KOPT-K1 (cell line): ENCODE results near the gene WDR38.

Source experiments
- H3K27ac ChIP-seq: fragments of 200-600 bp; sonication (generic); 2 replicates; pipeline ENCODE4 v1.5.1; 2016; ENCODE audit warnings: antibody characterized with exemption, mild to moderate bottlenecking, low read depth, low read length; ENCODE audit not compliant: poor library complexity, severe bottlenecking
- H3K36me3 ChIP-seq: fragments of 200-600 bp; sonication (generic); 2 replicates; pipeline ENCODE4 v1.5.1; 2017; ENCODE audit warnings: antibody characterized with exemption, mild to moderate bottlenecking, low read length, moderate library complexity; ENCODE audit not compliant: insufficient read depth
- H3K9me3 ChIP-seq: fragments of 200-600 bp; sonication (generic); 2 replicates; pipeline ENCODE4 v1.5.1; 2017; ENCODE audit warnings: antibody characterized with exemption, low read length, mild to moderate bottlenecking; ENCODE audit not compliant: insufficient read depth, poor library complexity, severe bottlenecking

Gene WDR38

GRCh38 chr9:124861342-124862229 is 8.3 kb downstream of the WDR38 start, which contains the start of the genes ARPC5L and RPL35:
TSS of gene ARPC5L (plus strand) at chr9:124862130. CDS start at chr9:124869291, 7,161 bp downstream.
TSS of gene RPL35 (minus strand) at chr9:124861957. CDS start at chr9:124861912, 45 bp downstream.
- Histone ChIP-seq H3K9me3 (no peaks in the 10 kb centered on the region), H3K36me3 (peaks cover 48% of the 10 kb centered on the region), H3K27ac (peak within 1 kb of the TSS; percentile 90)

GRCh38 chr9:124863371-124863871 is 10.2 kb downstream of the WDR38 start:
- H3K27ac ChIP-seq: no peak overlapping the region
- H3K9me3 ChIP-seq: no peaks in the 10 kb centered on the region

GRCh38 chr9:124868511-124869465 is 15.5 kb downstream of the WDR38 start:
- Histone ChIP-seq H3K9me3 (no peaks in the 10 kb centered on the region), H3K36me3 (peaks cover 34% of the 10 kb centered on the region), H3K27ac (peak overlapping the region; percentile 99)

More at GRCh38 chr9:124863371-124863871, 10.2 kb downstream of the WDR38 start:
- H3K36me3 ChIP-seq: peaks cover 29% of the 10 kb centered on the region

- no peaks in the 10 kb centered on the region for H3K9me3 ChIP-seq
- peaks cover 41% of the 10 kb centered on the region for H3K36me3 ChIP-seq
- peak overlapping the region; percentile 99 for H3K27ac ChIP-seq
These were observed 16.3 kb downstream of the WDR38 start for GRCh38 chr9:124869466-124869985.

- peak overlapping the region; percentile 99 for H3K27ac ChIP-seq
- peaks cover 46% of the 10 kb centered on the region for H3K36me3 ChIP-seq
- no peaks in the 10 kb centered on the region for H3K9me3 ChIP-seq
These were observed 16.8 kb downstream of the WDR38 start for GRCh38 chr9:124869986-124870560.

- Histone ChIP-seq H3K36me3 (peaks cover 53% of the 10 kb centered on the region), H3K9me3 (no peaks in the 10 kb centered on the region), H3K27ac (peak overlapping the region; percentile 99)
These were observed 17.5 kb downstream of the WDR38 start for GRCh38 chr9:124870723-124871122.

- H3K9me3 ChIP-seq: no peaks in the 10 kb centered on the region
- peaks cover 57% of the 10 kb centered on the region for H3K36me3 ChIP-seq
- H3K27ac ChIP-seq: peak overlapping the region; percentile 99
These were observed 17.9 kb downstream of the WDR38 start for GRCh38 chr9:124871156-124871561.

GRCh38 chr9:124873664-124874063 is 20.4 kb downstream of the WDR38 start:
- Histone ChIP-seq H3K27ac (no peak overlapping the region), H3K9me3 (no peaks in the 10 kb centered on the region), H3K36me3 (peaks cover 82% of the 10 kb centered on the region)

GRCh38 chr9:124875501-124875900 is 22.2 kb downstream of the WDR38 start:
- no peak overlapping the region for H3K27ac ChIP-seq
- no peaks in the 10 kb centered on the region for H3K9me3 ChIP-seq
- H3K36me3 ChIP-seq: peaks cover 100% of the 10 kb centered on the region

- no peak overlapping the region for H3K27ac ChIP-seq
- no peaks in the 10 kb centered on the region for H3K9me3 ChIP-seq
- peaks cover 100% of the 10 kb centered on the region for H3K36me3 ChIP-seq
These were observed 23.9 kb downstream of the WDR38 start for GRCh38 chr9:124877021-124877782.

- H3K9me3 ChIP-seq: no peaks in the 10 kb centered on the region
- H3K27ac ChIP-seq: no peak overlapping the region
- H3K36me3 ChIP-seq: peaks cover 96% of the 10 kb centered on the region
These were observed 24.8 kb downstream of the WDR38 start for GRCh38 chr9:124878021-124878420.

- Histone ChIP-seq H3K27ac (no peak overlapping the region), H3K36me3 (peaks cover 91% of the 10 kb centered on the region)
These were observed 25.3 kb downstream of the WDR38 start for GRCh38 chr9:124878518-124878917.

GRCh38 chr9:124879226-124879625 is 26.0 kb downstream of the WDR38 start:
- peaks cover 85% of the 10 kb centered on the region for H3K36me3 ChIP-seq

More at GRCh38 chr9:124878518-124878917, 25.3 kb downstream of the WDR38 start:
- H3K9me3 ChIP-seq: no peaks in the 10 kb centered on the region

GRCh38 chr9:124880501-124880900 is 27.2 kb downstream of the WDR38 start:
- Histone ChIP-seq H3K27ac (no peak overlapping the region), H3K36me3 (peaks cover 82% of the 10 kb centered on the region), H3K9me3 (no peaks in the 10 kb centered on the region)

More at GRCh38 chr9:124879226-124879625, 26.0 kb downstream of the WDR38 start:
- Histone ChIP-seq H3K9me3 (no peaks in the 10 kb centered on the region), H3K27ac (no peak overlapping the region)
